Activated CD4-positive, alpha-beta T cell treated with anti-CD3 and anti-CD28 coated beads, Interleukin-2, amount 50 U/mL, for 4 hours (primary cell): ENCODE measurements around the gene AGBL1.

Experiments used
- DNase-seq, 2 experiments: peaks; one replicate each; pipeline ENCODE4 v3.0.0-alpha.2; 2020

Gene AGBL1

GRCh38 chr15:86540840-86541467 lies 461.3 kb downstream of the AGBL1 start:
- DNase-seq: no peak

GRCh38 chr15:86541540-86541939 lies 461.9 kb downstream of the AGBL1 start:
- DNase-seq: no peak

GRCh38 chr15:86550075-86550474 lies 470.4 kb downstream of the AGBL1 start:
- no peak for DNase-seq

DNA sequence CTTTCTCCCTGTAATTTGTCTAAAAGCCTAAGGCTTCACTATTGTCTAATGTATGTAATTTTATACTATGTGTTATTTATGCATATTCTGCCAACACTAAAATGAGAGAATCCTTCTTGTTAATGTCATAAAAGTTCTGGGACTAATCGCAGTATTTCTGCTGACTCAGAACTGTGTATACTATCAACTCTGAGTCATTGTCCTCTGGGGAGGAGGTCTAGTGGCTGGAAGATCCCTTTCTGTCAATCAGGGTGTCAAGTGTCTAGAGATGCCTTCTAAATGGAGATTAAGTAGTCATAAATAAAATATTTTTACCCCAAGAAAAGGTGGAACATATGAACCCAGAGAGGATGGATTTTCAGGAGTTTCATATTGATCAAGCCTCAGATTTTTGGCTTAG lies 473.4 kb downstream of the AGBL1 start:
- no peak for DNase-seq

GRCh38 chr15:86555098-86555497 lies 475.4 kb downstream of the AGBL1 start:
- no peak for DNase-seq

DNA sequence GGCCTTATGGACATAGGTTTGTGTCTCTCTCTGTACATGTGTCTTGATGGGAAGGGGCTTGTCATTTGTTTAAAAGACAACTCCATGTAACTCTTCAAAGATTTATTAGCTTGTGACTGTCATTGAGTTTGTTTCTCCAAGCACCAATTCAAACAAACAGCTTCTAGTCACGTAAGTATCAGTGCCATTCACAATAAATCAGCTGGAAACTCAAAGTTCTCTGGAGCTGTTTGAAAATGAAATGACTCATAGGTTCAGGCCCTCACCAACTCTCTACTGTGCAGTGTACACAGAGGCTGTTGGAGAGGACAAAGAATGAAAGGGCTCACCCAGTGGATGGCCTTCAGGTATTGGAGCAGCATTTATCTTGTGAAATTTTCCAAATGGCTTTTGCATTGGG lies 476.3 kb downstream of the AGBL1 start:
- DNase-seq: no peak

DNA sequence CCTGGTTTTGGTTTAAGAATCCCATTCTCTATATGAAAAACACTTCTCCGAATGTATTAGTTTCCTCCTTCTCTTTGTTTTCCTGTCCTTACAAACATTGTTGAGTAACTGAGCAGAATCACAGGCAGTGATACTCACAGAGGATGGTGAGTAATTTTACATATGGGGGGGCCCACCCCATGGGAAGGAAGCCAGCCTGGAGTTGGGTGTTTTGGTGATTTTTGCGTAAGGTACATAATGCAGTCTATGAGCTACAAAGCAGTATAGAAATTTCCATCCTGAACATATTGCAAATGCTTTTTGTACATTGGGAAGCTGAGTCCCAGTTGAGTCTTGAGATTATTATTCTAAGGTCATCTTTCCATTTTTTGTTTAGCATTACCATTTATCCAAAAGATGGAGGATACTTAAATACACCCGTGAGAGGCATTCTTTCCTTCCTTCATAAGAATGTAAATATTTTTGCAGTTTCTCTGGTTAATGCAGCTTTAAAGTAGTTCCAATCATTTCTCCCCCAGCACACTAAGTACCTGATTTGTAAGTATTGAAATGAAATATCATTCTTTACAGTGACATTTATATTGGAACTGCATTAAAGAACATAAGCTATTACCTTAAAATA lies 476.8 kb downstream of the AGBL1 start:
- no peak for DNase-seq

GRCh38 chr15:86557018-86557550 lies 477.4 kb downstream of the AGBL1 start:
- no peak for DNase-seq

GRCh38 chr15:86558252-86558651 lies 478.6 kb downstream of the AGBL1 start:
- no peak for DNase-seq

- no peak for DNase-seq
Observed at GRCh38 chr15:86558686-86559085, 479.0 kb downstream of the AGBL1 start.

DNA sequence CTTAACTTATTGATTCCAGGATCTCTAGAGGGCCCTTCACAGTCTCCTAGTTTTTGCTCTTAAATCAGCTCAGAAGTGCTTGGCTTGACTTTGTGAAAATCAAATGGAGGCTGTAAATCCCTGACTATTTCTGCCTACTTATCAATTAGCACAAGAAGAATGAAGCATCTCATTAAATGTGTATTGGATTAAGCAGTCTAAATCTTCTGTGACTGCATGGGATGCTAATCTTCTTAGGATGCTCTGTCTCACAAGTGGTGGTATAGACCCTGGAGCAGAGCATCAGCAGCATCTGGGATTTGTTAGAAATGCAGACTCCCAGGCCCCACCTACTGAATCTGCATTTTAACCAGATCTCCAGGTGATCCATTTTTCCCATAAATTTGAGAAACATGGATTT lies 488.7 kb downstream of the AGBL1 start:
- no peak for DNase-seq

DNA sequence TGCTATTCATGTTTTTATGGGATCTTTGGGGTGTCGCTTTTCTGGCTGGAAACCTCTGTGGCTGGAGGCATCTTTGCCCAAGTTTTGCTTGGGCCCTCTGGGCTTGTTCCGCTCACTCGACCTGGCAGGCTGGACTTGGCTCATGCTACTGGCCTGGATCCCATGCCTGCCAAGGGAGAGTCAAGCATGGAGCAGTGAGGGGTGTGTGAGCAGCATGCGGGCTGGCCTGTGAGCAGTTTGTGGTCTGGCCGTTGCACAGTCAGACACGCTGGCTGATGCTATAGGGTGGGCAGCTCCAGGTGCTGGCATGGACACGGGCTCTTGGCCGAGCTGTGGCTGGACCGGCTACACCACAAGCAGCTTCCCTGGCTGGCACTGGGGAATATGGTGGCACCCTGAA lies 491.1 kb downstream of the AGBL1 start:
- DNase-seq: no peak

GRCh38 chr15:86571873-86572272 lies 492.2 kb downstream of the AGBL1 start:
- DNase-seq: no peak

- DNase-seq: no peak
Observed at GRCh38 chr15:86572368-86572841, 492.7 kb downstream of the AGBL1 start.

- DNase-seq: no peak
Observed at GRCh38 chr15:86573476-86573875, 493.8 kb downstream of the AGBL1 start.

DNA sequence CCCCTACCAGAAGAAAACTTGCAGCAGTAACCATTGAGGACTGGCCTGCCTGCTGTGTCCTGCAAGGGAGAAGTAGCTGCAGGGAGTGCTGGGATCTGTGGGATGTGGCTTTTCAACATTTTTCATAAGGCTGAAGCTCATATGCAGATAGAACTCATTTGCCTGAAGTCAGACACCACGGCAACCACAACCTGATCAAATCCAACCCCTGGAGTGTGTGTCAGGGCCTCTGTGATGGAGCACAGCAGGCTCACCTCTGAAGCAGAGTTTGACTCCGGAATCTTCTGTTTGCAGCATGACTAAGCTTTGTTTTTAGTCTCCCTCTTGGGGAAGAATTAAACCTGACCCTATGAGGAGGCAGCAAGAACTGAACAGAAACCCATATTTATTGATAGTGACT lies 508.7 kb downstream of the AGBL1 start:
- DNase-seq: no peak

DNA sequence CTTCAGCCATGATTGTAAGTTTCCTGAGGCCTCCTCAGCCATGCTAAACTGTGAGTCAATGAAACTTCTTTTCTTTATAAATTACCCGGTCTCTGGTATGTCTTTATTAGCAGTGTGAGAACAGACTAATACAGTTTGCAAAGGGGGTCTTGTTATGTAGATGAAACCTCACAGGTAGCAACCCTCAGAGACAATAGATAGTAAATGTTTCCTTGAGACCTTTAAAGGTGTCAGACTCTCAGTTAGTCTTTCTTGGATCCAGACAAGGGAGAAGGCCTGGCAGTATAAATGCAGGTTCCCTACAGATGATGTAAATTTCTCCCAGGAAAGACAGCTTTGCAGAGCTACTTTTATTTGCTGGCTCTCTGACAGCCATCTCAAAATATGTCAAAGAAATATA lies 510.8 kb downstream of the AGBL1 start:
- DNase-seq: no peak

GRCh38 chr15:86591158-86591557 lies 511.5 kb downstream of the AGBL1 start:
- DNase-seq: no peak

GRCh38 chr15:86591994-86592735 lies 512.5 kb downstream of the AGBL1 start:
- DNase-seq: no peak

DNA sequence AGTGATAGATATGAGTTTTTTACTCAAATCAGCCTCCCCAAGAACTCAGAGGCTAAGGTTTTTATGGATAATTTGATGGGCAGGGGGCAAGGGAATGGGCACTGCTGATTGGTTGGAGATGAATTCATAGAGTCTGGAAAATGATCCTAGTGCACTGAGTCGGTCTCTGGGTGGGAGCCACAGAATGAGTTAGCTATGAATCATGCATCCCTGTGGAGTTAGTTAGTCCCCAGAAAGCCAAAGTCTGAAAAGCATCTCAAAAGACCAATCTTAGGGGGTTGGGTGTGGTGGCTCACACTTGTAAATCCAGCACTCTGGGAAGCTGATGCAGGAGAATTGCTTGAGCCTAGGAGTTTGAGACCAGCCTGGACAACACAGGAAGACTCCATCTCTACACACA lies 516.1 kb downstream of the AGBL1 start:
- no peak for DNase-seq

GRCh38 chr15:86603466-86603865 lies 523.8 kb downstream of the AGBL1 start:
- no peak for DNase-seq

GRCh38 chr15:86608461-86609205 lies 529.0 kb downstream of the AGBL1 start:
- DNase-seq: no peak

GRCh38 chr15:86609275-86609674 lies 529.6 kb downstream of the AGBL1 start:
- DNase-seq: no peak
